Thoracic aorta (tissue), 2 donors: ENCODE data around the gene TPK1. TPM values are rescaled to one million over a fixed set of nuclear protein-coding genes. Genes with fewer than 3 reads are reported as not detected.

Experiments
- ATAC-seq: fragments of 150-250 bp; one replicate; pipeline ENCODE4 v1.8.0; 2017; ENCODE audit warnings: low read depth; ENCODE audit not compliant: insufficient number of reproducible peaks, low FRiP score
- DNase-seq: peaks from one replicate; pipeline ENCODE4 v3.0.0-alpha.2; 2020; ENCODE audit warnings: low spot score
- H3K27ac ChIP-seq, 2 donors: fragments of 200-600 bp; sonication (generic); 1 replicate in 1 of 2; 2 replicates in 1 of 2; pipeline ENCODE4 v1.5.1; 2016; ENCODE audit warnings: mild to moderate bottlenecking in 2 of 2, moderate library complexity in 2 of 2
- H3K27me3 ChIP-seq: fragments of 200-600 bp; sonication (generic); replicated peaks from 2 replicates; pipeline ENCODE4 v1.6.0; 2016; ENCODE audit warnings: mild to moderate bottlenecking; ENCODE audit not compliant: insufficient read depth
- H3K36me3 ChIP-seq: fragments of 200-600 bp; sonication (generic); one replicate; pipeline ENCODE4 v1.5.1; 2016
- H3K4me1 ChIP-seq, 2 donors: fragments of 200-600 bp; sonication (generic); 1 replicate in 1 of 2; 2 replicates in 1 of 2; pipeline versions ENCODE4 v1.5.1 to v1.6.0; 2016; ENCODE audit warnings: low read depth in 2 of 2, mild to moderate bottlenecking in 1 of 2; ENCODE audit not compliant: control insufficient read depth in 1 of 2
- H3K4me3 ChIP-seq: fragments of 200-600 bp; sonication (generic); 2 replicates; pipeline ENCODE4 v1.5.1; 2016; ENCODE audit warnings: mild to moderate bottlenecking
- H3K9me3 ChIP-seq: fragments of 200-600 bp; sonication (generic); 2 replicates; pipeline ENCODE4 v1.5.1; 2016
- CTCF ChIP-seq: fragments of 200-600 bp; sonication (generic); IDR thresholded peaks from one replicate; pipeline ENCODE4 v1.5.1; 2019; ENCODE audit warnings: antibody characterized with exemption
- total RNA-seq, 2 donors: library from RNA; depleted of rRNA; stranded (reverse); fragments of >200 nt; gene quantifications; one replicate each; pipeline versions ENCODE4 v1.1.0 to v1.2.3, GENCODE V29; 2016

Gene TPK1
- total RNA-seq, 2 donors from 2014 or later = 13.3 to 21.2 TPM

- Histone ChIP-seq H3K27me3 (no peaks in the 10 kb centered on the region), H3K4me1 (peaks cover 13 to 17% of the 10 kb centered on the region in 2 donors), H3K27ac (no peak overlapping the region), H3K9me3 (no peaks in the 10 kb centered on the region), H3K36me3 (no peaks in the 10 kb centered on the region), H3K4me3 (no peak overlapping the region)
- DNase-seq (no peak), ATAC-seq (no peak)
- TF ChIP-seq CTCF = no peak
These were observed 306.5 kb downstream of the TPK1 start for GRCh38 chr7:144529269-144529926.

GRCh38 chr7:144528536-144529045 is 307.3 kb downstream of the TPK1 start:
- no peak for TF ChIP-seq CTCF
- no peak overlapping the region for H3K27ac ChIP-seq
- H3K27me3 ChIP-seq = no peaks in the 10 kb centered on the region
- no peaks in the 10 kb centered on the region for H3K9me3 ChIP-seq
- ATAC-seq (no peak), DNase-seq (no peak)
- no peak overlapping the region for H3K4me3 ChIP-seq
- peaks cover 12 to 13% of the 10 kb centered on the region in 2 donors for H3K4me1 ChIP-seq
- no peaks in the 10 kb centered on the region for H3K36me3 ChIP-seq

- Histone ChIP-seq H3K9me3 (no peaks in the 10 kb centered on the region), H3K4me1 (peaks cover 12 to 13% of the 10 kb centered on the region in 2 donors), H3K27ac (no peak overlapping the region), H3K36me3 (no peaks in the 10 kb centered on the region), H3K27me3 (no peaks in the 10 kb centered on the region), H3K4me3 (no peak overlapping the region)
- no peak for DNase-seq
- ATAC-seq = no peak
- no peak for TF ChIP-seq CTCF
These were observed 308.8 kb downstream of the TPK1 start for GRCh38 chr7:144527051-144527471.

GRCh38 chr7:144525956-144526355 is 309.9 kb downstream of the TPK1 start:
- DNase-seq (no peak), ATAC-seq (no peak)
- peaks cover 12 to 13% of the 10 kb centered on the region in 2 donors for H3K4me1 ChIP-seq
- no peak overlapping the region for H3K4me3 ChIP-seq
- H3K36me3 ChIP-seq = no peaks in the 10 kb centered on the region
- no peaks in the 10 kb centered on the region for H3K9me3 ChIP-seq
- H3K27me3 ChIP-seq = no peaks in the 10 kb centered on the region
- no peak for TF ChIP-seq CTCF
- no peak overlapping the region for H3K27ac ChIP-seq

GRCh38 chr7:144524271-144524670 is 311.6 kb downstream of the TPK1 start:
- peaks cover 16 to 25% of the 10 kb centered on the region in 2 donors for H3K4me1 ChIP-seq
- no peaks in the 10 kb centered on the region for H3K27me3 ChIP-seq
- H3K27ac ChIP-seq = no peak overlapping the region
- ATAC-seq = no peak
- H3K36me3 ChIP-seq = no peaks in the 10 kb centered on the region
- H3K9me3 ChIP-seq = no peaks in the 10 kb centered on the region
- H3K4me3 ChIP-seq = no peak overlapping the region
- TF ChIP-seq CTCF = no peak
- DNase-seq = no peak
